Measurements from ENCODE around the gene RPS2.
"Not testable (repeated sequence)": the region's sequence is repeated elsewhere in the genome, so short reads cannot be mapped to it uniquely, and the experiment has no call there.

Gene RPS2

DNA sequence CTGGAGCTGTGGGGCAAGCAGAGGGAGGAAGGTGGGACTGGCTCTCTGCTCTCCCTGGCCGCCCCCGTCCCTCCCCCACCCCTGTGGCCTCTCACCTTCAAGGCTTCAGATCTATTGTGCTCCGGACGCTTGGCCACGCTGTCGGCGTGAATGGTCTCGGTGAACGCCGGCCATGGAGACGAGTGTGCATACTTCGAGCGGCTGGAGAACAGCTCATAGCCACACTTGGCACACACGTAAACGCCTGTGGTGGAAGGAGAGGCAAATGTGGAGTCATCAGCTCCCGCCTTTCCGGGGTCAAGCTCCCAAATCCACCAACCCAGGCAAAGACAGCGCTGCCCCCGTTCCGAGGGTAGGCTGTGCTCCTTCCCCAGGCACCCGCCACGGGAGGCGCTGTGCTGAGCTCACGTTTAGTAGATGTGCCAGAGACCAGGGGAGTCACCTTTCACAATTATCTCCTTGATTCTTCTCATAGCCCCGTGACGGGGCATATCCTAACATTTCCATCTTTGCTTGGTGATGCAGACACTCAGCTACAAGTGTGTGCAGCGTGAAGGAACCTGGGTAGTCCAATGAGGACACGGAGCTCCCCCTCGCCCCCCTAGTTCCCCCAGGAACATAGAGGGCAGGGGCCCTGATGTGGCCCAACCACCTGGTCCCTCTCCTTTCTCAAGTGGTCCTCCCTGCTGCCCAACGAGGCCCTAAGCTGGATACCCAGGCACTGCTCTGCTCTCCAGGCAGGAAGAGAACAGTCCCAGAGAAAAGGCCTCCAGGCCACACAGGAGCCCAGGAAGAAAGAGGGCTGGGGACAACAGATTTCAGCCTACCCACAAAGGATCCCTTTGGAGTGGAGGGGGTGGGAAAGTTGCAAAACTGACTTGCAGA lies 23.2 kb downstream of the RPS2 start:
- no peak for DNase-seq (ENCODE audit: low read depth)

DNA sequence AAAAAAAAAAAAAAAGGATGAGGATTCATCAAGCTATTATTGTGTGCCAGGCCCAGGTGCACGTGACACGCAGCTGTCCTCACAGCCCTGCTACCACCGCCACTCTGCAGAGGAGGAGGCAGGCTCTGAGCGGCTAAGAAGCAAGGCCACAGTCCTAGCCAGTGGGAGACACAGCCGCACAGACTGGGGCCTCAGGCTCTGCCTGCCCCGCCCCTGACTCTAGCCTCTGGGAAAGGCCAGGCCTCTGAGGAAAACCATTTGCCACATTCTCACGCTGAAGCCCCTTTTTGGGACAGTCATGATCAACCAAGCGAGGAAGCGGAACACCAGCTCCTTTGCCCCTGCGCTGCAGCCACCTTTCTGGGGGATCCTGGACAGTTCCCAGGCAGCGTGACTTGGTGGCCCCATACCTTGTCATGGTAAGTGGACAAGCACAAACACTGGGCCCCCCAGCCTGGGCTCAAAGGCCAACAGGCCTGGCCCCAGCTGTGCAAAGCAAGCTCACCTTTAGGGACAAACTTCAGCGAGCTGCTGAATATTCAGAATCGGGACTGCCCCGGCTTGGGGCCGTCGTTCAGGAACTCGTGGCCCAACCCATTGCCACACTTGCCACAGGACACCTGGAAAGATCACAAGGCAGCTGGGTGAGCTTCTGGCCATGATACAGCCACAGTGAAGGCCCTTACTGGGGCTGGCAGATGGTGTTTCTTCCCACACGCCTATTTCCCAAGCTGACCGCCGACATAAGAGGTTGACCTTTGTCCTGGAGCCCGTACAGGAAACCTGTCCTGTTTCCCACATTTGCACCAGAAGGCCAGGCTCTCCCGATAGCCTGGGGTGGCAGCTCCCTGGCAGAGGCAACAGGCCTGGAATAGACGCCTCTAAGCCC lies 24.1 kb downstream of the RPS2 start:
- DNase-seq (ENCODE audit: low read depth), result no peak

DNA sequence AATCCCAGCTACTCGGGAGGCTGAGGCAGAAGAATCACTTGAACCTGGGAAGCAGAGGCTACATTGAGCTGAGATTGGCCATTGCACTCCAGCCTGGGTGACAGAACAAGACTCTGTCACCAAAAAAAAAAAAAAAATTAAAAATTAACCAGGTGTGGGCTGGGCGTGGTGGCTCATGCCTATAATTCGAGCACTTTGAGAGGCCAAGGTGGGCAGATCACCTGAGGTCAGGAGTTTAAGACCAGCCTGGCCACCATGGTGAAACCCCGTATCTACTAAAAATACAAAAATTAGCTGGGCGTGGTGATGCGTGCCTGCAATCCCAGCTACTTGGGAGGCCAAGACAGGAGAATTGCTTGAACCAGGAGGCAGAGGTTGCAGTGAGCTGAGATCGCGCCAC lies 24.8 kb downstream of the RPS2 start:
- not testable (repeated sequence) for DNase-seq (ENCODE audit: low read depth)

DNA sequence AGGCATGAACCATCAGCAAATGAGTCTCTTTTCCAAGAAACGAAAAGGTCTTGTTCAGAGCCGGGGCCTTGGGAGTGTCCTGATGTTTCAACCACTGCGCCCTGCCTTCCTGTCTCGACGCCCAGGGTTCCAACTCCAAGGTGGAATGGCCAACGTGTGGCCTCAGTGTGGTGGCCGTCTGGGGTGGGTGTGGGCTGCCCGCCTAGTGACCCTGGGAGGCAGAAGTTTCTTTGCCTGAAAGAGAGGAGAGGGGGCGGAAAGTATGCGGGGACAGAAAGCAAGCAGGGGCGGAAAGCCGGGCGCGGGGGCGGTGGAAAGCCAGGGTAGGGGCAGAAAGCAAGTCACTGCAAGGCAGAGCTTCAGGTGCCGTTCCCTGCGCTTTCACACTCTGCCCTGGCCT lies 25.7 kb downstream of the RPS2 start:
- no peak for DNase-seq (ENCODE audit: low read depth)

DNA sequence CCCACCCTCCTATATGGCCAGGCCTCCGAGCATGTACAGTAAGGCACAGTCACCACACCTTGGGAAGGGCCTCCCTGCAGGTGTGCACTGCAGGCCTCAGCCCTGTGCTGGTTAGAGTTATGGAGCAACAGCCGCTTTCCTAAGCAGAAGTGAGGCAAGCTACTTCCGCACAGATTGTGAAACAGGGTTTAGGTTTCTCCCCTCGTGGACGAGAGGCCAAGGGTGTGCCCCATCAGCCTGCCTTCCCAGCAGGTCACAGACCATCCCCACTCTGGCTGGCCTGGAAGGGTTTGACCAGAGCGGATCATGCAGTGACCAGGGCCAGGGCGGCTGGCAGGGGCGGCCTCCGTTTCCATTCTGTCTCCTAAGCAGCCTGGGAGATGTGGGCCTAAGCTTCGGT lies 26.3 kb downstream of the RPS2 start:
- DNase-seq (ENCODE audit: low read depth), result no peak

DNA sequence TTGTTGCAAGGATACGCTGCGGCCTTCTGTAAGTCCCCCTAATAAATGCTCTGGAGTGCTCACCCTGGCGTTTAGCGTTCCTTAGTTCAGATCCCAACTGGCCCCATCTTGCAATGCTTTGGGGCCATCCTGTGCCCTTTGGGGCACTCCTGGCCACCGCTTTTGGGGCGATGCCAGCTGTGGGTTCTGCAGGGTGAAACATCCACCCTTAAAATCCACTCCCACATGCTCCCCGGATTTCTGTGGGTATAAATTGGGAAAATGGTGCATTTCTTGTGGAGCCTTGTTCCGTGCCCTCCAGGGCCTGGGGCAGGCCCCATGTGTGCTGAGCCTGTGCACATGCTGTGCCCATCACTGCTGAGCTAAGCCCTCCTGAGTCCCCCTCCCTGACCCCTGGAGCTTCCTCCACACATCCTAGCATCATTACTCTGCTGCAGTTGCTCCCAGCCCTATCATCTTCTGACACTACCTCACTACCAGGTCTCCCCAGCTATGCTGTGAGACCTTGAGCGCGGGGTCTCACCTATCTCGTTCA lies 27.6 kb downstream of the RPS2 start:
- no peak for DNase-seq (ENCODE audit: low read depth)

DNA sequence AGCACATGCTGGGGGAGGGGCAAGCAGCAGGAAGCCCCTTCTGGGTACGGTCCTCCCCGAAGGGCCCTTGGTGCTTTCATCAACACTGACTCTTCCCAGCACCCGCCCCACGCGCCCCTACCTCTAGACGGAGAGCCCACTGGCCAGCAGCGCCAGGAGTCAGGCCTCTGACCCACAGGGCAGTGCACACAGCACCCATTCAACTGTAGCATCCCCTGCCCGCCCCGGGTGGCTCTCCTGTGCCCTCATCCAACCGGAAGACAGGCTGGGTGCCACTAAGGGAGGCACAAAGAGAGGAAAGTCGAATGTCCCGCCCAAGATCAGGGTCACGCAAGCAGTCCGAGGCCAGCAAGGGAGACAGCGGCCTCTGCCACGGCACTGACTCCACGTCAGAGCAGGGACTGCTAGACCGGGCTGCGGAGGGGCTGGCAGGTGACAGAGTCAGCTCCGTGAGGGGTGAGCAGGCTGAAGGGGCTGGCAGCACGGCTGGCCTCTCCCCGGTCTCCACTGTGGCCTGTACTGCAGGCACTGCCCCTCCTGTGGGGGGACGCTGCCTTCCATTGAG lies 31.4 kb downstream of the RPS2 start:
- no peak for DNase-seq (ENCODE audit: low read depth)

DNA sequence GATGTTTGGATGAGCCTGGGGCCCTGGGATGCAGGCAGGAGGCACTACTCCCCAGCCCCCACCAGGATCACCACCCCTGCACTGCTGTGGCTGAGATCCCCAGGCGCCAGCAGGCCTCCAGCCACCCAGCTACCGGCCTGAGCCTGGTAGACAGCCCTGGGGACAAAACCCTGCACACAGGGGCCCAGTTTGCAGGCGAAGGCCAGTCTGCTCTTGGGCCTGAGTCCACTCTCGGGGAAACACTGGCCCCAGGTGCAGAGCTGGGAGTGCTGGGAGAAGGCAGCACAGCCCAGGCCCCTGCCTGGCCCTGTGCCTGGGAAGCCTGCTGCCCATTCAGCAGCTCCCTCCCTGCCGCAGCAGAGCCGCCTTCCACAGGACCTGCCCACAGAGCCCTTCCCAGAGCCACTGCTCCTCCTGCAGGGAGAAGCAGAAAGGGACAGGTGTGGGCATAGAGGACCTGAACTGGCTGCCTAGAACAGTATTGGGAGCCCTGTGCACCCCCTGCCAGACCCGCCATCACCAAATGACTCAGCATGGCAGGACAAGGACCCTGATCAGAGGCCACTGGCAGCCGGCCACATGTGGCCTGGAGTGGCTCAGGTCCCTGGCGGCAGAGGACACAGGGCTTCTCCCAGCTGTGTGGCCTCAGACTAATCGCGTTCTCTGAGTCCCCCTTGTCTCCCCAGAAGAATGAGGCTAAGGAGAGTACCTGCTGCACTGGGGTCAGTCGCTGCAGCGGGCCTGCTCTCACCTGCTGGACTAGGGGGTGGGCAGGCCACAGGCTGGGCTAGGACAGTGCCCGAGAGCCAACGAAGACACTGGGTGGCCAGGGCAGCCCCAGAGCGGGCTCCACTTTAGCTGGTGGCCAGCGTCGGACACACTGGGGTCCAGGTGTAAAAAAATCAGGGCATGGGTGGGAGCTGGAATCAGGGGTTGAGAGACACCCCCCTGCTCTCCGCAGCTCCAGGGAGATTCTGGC lies 32.3 kb downstream of the RPS2 start:
- no peak for DNase-seq (ENCODE audit: low read depth)

DNA sequence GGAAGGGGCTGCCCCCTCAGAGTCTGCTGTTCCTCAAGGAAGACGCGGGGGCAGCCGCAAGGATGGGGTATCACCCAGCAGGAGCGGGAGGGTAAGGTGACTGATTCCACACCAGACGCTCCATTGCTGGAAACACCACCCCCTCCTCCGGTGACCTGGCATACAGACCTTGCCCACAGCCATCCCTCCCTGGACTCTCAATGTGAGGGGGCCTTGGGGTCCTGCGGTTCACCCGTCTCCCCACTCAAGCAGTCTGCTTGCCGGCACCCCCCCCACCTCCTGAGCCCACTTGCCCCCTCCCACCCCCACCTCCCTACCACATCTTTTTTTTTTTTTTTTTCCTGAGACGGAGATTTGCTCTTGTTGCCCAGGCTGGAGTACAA lies 34.3 kb downstream of the RPS2 start:
- DNase-seq (ENCODE audit: low read depth), result no peak

DNA sequence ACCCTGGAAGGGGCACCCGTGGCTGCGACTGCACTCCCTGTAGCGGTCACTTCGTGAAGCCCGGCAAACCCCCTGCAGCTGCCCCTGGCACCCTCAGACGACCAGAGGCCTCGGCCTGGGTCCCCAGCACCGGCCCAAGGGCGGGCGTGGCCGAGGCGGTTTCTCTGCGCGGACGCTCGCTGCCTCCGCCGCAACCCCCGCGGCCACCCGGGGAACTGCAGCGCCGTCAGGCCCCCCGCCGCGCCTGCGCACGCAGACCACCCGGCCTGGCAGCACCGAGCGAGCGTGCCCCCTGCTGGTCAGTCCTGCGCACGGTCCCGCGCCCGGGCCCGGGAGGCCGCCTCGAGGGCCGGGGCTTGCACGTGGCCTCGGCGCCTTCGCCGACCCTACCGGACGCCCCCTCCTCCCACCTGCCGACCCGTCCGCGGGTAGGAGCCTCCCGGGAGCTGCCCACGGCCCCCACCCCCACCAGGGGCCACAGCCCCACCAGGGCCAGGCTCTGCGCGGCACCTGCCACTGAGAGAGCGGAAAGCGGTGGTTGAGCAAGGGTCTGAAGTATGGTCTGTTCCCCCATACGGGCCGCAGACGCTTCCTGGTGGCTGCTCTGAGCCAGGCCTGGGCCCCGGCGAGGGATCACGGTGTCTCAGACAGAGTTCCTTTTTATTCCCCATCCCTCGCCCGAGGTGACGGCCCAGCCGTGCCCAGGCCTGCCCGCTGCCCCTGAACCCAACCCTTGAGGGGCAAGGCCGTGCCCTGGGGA lies 34.9 kb downstream of the RPS2 start:
- DNase-seq (ENCODE audit: low read depth), result peak; percentile 83

DNA sequence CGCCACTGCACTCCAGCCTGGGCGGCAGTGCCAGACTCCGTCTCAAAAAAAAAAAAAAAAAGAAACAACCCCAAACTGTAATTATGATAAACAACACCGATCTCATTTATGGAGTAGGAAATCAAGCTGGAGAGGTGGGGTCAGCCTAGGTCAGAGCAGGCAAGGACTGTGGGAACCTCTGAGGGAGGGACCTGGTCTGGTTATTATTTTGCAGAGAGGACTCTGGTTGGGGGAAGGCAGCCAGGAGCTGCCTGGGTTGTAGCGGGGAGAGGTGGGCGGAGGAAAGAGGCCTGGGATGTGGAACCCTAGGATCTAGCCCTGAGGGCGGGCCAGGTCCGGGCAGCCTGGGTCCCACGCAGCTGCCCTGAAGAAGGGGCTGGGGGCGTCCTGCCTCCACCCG lies 35.5 kb downstream of the RPS2 start:
- no peak for DNase-seq (ENCODE audit: low read depth)

DNA sequence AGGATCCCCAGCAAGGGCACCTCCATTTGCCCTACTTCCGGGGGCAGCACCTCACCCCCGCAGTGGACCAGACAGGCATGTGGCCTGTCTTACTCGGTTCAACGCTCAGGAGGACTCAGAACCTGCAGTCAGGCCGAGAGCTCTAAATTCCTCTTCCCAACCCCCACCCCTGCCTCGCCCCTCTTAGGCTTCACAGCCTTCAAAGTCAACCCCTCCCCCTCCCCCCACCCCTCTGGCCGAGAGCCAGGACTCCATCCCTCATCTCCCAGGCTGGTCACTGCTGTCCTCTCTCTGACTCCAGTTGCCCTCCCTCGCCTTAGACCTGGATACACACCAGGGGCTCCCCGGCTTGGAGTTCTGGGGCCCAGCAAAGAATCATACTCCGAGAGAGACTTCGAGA lies 38.4 kb downstream of the RPS2 start:
- DNase-seq (ENCODE audit: low read depth), result no peak

DNA sequence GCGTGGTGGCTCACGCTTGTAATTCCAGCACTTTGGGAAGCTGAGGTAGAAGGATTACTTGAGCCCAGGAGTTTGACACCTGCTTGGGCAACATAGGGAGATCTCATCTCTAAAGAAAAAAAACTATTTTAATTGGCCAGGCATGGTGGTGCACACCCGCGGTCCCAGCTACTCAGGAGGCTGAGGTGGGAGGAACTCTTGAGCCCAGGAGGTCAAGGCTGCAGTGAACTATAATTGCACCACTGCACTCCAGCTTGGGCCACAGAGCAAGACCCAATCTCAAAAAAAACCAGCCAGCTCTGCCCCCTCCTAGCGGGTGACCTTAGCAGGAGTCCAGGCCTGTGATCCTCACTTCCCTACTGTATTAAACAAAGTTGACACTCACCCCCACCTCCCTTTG lies 40.5 kb downstream of the RPS2 start:
- DNase-seq (ENCODE audit: low read depth), result no peak

DNA sequence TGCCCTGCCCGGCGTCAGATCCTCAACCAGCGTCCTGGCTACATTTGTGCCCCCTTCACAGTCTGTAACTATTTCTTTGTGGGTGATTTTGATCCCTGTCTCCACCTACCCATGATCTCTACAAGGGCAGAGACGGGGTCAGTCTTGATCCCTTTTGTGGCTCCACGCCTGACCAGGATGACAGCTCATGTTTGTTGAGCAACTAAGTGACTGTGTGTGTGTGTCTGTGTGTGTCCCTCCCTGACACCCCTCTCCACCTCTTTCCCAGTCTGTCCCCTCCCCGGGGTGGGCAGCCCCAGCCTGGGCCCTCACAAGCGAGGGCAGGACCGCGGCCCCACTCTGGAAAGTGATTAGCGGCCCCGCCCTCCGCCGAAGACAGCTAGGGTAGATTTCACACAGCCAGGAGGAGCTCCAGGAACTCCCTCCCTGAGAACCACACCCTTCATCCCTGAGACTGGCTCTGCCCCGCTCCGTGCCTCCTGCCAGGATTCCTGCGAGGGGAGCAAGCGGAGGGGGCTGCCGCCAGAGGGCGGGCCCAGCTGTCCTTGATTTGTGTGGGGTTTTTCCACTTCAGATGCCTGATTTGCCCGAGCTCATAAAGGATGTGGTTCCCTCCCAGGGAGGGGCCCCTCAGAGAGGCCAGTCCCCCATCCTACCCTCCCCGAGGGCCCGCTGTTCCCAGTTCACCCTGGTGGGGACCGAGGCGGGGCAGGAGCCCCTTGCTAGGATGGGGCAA lies 41.2 kb downstream of the RPS2 start:
- no peak for DNase-seq (ENCODE audit: low read depth)

DNA sequence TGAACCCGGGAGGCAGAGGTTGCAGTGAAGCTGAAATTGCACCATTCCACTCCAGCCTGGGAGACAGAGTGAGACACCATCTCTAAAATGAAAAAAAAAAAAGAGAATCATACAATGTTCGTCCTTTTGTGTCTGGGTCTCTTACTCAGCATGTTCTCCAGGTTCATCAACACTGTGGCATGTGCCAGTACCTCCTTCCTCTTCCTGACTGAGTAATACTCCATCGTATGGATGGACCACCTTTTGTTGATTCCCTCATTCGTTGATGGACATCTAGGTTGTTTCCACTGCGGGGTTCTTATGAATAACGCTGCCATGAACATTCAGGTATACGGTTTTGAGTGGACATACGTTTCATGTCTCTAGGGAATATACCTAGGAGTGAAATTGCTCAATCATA lies 42.3 kb downstream of the RPS2 start:
- DNase-seq (ENCODE audit: low read depth), result no peak

DNA sequence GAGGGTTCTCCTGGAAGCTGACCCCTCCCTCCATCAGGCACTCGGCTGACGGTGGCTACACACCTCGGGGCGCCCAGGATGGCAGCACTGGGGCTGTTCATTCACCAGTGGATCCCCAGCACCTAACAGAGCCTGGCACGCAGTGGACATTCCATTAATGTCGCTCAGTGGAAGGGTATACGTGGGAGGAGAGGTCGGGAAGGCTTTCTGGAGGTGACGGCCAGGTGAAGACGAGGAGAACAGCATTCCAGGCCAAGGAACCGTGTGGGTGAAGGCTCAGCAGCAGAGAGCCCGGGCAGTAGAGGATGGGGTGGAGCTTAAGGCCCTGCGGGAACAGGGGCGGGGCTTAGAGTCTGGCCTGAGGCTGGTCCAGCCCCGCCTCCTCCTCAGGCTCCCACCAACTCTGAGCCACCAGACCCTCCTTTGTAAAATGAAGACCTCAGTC lies 43.9 kb downstream of the RPS2 start:
- DNase-seq (ENCODE audit: low read depth), result no peak

DNA sequence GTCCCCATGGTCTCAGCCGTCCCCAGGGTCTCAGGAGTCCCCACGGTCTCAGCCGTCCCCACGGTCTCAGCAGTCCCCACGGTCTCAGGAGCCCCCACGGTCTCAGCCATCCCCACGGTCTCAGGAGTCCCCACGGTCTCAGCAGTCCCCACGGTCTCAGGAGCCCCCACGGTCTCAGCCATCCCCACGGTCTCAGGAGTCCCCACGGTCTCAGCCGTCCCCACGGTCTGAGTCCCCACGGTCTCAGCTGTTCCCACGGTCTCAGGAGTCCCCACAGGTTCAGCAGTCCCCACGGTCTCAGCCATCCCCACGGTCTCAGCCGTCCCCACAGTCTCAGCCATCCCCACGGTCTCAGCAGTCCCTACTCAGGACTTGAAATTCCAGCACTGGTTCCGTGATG lies 44.5 kb downstream of the RPS2 start:
- DNase-seq (ENCODE audit: low read depth), result not testable (repeated sequence)

DNA sequence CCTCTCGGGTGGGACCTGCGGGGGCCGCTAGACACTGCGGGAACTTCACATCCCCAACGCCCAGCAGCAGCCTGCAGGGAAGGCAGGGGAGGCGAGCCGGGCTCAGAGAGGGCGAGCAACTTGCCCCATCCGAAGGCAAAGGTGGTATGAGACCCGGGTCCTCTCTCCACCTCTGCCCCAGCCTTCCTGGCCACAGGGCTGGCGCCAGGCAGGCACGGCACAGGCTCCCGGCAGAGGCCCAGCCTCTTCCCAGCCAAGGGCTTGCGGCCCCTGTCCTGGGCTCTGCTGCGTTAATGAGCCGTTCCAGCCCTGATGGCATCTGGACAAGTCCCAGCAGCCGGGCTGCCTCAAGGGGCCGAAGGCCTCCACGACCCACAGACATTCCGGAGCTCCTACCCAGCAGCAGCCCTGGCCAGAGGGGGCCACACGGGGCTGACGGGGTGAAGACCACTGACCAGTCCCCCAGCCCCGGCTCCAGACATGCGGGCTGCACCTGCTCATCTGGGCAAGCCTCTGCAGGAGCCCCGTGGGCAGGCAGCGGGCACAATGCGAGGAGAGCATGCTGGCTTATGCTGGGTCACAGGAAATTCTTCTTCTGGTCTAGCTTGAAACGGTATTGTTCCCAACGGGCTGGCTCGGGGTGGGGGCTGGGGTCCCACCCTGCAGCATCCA lies 45.2 kb downstream of the RPS2 start:
- DNase-seq (ENCODE audit: low read depth), result no peak
